HG02678 (cell line): ENCODE data around the gene ZNF550.
A peak's percentile ranks its signal among the peaks of the same experiment; 100 is the strongest.

Experiments
- ATAC-seq: cut with Tn5 transposase; IDR thresholded peaks from one replicate; pipeline ENCODE4 v1.9.1; 2021; ENCODE audit warnings: mild to moderate bottlenecking, moderate library complexity; ENCODE audit not compliant: unreplicated experiment

ZNF550 gene

GRCh38 chr19:57559404-57560025 is at the start of gene ZNF550:
Gene ZNF550, minus strand, starts transcription at chr19:57559863. Its CDS starts 181 bp downstream, at chr19:57559682.
- peak; percentile 99 for ATAC-seq

GRCh38 chr19:57606931-57607330 is 47.3 kb upstream of the ZNF550 start:
- no peak for ATAC-seq

- ATAC-seq = peak; percentile 98
These were observed 40.2 kb upstream of the ZNF550 start, which contains the start of gene ZNF530 for GRCh38 chr19:57599761-57600383. Gene ZNF530, plus strand, starts transcription at chr19:57599885. Its CDS starts 4,461 bp downstream, at chr19:57604346.

- no peak for ATAC-seq
These were observed 39.7 kb upstream of the ZNF550 start for GRCh38 chr19:57599377-57599760.

GRCh38 chr19:57587529-57587928 is 27.9 kb upstream of the ZNF550 start:
- ATAC-seq = no peak

GRCh38 chr19:57583521-57584416 is 24.1 kb upstream of the ZNF550 start, which contains the start of gene ZIK1:
Gene ZIK1, plus strand, starts transcription at chr19:57584145. Its CDS starts 212 bp downstream, at chr19:57584357.
- ATAC-seq = peak; percentile 79

- ATAC-seq = no peak
These were observed 23.4 kb upstream of the ZNF550 start for GRCh38 chr19:57583104-57583520.

- ATAC-seq = peak; percentile 97
These were observed 19.0 kb upstream of the ZNF550 start, which contains the start of gene ZNF416 for GRCh38 chr19:57578487-57579205. Gene ZNF416, minus strand, starts transcription at chr19:57578911. Its CDS starts 207 bp downstream, at chr19:57578704.

GRCh38 chr19:57576661-57577060 is 17.0 kb upstream of the ZNF550 start:
- no peak for ATAC-seq

- no peak for ATAC-seq
These were observed 12.8 kb upstream of the ZNF550 start for GRCh38 chr19:57572415-57572947.

GRCh38 chr19:57570707-57571106 is 11.0 kb upstream of the ZNF550 start:
- ATAC-seq = no peak

- no peak for ATAC-seq
These were observed 7.0 kb upstream of the ZNF550 start for GRCh38 chr19:57566396-57567265.

- no peak for ATAC-seq
These were observed 3.9 kb upstream of the ZNF550 start for GRCh38 chr19:57563547-57563946.

- ATAC-seq = peak; percentile 6
These were observed 407 bp upstream of the ZNF550 start for GRCh38 chr19:57560049-57560491.

- ATAC-seq = peak; percentile 23
These were observed 657 bp downstream of the ZNF550 start for GRCh38 chr19:57559008-57559403.

GRCh38 chr19:57558525-57558924 is 1.1 kb downstream of the ZNF550 start:
- no peak for ATAC-seq

GRCh38 chr19:57557659-57558058 is 2.0 kb downstream of the ZNF550 start:
- ATAC-seq = no peak

- ATAC-seq = no peak
These were observed 7.2 kb downstream of the ZNF550 start for GRCh38 chr19:57552432-57552831.

GRCh38 chr19:57546513-57546912 is 13.2 kb downstream of the ZNF550 start:
- no peak for ATAC-seq
